WI38 (cell line): ENCODE measurements around the gene C2CD4C.

Experiments used
- H3K4me3 ChIP-seq: 2 replicates; pipeline ENCODE4 v1.5.1; 2011; ENCODE audit warnings: low read depth, mild to moderate bottlenecking, control low read depth, low read length
- TF ChIP-seq, protein P1 (sequence below): IDR thresholded peaks from 2 replicates; pipeline ENCODE4 v1.5.1; 2012; ENCODE audit warnings: low read depth, mild to moderate bottlenecking, control low read depth, low read length

Gene C2CD4C

DNA sequence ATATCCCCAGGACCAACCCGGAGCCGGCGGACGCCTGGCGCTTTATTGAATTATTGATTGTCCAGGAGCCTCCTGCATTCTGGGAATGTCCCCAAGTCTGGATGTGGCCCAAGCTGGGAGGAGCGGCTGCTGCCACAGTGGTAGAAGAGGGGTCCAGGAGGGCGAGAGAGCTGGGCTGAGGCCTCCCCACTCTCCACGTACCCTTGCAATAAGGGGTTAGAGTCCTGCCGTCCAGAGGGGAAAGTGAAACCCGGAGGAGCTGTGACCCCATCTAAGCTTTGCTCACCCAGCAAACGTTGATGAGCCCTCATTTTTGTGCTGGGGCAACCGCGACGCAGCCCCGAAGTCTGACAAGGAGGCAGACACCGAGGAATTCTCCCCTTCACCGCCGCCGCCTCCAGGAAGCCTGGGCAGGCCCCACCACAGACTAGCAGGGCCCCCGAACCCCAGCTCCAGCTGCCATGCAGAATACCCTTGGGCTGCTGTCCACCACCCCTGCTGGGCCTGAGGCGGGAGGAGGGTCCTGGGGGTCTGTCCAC, 1.4 kb upstream of the C2CD4C start:
- TF ChIP-seq, protein P1, sequence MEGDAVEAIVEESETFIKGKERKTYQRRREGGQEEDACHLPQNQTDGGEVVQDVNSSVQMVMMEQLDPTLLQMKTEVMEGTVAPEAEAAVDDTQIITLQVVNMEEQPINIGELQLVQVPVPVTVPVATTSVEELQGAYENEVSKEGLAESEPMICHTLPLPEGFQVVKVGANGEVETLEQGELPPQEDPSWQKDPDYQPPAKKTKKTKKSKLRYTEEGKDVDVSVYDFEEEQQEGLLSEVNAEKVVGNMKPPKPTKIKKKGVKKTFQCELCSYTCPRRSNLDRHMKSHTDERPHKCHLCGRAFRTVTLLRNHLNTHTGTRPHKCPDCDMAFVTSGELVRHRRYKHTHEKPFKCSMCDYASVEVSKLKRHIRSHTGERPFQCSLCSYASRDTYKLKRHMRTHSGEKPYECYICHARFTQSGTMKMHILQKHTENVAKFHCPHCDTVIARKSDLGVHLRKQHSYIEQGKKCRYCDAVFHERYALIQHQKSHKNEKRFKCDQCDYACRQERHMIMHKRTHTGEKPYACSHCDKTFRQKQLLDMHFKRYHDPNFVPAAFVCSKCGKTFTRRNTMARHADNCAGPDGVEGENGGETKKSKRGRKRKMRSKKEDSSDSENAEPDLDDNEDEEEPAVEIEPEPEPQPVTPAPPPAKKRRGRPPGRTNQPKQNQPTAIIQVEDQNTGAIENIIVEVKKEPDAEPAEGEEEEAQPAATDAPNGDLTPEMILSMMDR, result no peak
- H3K4me3 ChIP-seq, result no peak overlapping the region

DNA sequence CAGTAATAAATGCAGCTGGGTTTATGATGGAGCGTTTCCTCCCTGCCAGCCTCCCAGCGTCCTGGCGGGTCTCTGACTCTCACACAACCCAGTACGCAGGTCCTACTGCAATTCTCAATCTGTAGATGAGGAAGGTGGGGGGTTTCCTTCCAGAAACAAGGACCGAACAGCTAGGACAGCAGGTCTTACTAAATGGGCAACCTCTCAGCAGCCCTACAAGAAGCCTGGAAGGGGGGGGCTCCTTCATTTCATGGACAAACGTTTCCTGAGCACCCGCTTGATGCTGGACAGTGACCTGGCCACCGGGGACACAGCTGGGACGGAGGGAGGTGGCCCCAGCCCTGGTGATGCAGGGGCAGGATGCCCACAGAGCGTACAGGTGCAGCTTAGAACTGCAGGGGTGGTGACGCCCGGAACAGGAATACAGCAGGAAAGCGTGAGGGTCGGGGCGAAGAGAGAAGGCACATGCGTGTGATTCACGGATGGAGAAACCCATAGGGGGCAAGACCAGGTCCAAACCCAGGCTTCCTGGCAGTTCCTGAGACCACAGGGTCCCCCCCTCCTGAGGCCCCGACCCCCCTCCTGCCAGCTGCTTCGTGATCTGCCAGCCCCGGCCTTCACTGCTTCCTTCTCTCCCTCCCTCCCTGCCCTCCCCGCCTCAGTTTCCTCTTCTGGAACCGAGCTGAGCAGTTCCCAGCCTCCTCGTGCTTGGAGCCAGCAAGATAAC, 732 bp upstream of the C2CD4C start:
- TF ChIP-seq, protein P1, result no peak
- no peak overlapping the region for H3K4me3 ChIP-seq

DNA sequence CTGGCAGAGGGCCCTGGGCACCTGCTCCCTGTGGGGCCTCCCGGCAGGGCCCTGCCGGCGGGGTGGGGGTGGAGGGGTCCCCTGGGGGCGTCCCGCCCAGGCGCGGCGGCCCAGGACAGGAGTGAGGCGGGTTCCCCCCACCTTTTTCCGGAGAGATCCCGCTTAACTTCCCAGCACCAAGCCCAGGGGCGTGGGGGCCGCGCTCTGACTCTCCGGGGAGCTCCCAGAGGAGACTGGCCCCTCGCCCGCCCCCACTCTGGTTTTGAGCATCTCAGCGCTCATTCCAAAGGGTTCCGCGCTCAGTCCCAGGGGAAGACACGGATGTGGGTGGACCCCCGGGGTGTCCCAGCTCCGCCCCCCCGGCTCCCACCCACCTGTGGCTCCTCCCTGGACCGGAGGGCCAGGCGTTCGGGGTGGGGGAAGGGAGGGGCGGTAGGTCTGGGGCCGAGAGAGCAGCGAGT, 476 bp downstream of the C2CD4C start:
- H3K4me3 ChIP-seq, result no peak overlapping the region
- TF ChIP-seq, protein P1, result no peak

DNA sequence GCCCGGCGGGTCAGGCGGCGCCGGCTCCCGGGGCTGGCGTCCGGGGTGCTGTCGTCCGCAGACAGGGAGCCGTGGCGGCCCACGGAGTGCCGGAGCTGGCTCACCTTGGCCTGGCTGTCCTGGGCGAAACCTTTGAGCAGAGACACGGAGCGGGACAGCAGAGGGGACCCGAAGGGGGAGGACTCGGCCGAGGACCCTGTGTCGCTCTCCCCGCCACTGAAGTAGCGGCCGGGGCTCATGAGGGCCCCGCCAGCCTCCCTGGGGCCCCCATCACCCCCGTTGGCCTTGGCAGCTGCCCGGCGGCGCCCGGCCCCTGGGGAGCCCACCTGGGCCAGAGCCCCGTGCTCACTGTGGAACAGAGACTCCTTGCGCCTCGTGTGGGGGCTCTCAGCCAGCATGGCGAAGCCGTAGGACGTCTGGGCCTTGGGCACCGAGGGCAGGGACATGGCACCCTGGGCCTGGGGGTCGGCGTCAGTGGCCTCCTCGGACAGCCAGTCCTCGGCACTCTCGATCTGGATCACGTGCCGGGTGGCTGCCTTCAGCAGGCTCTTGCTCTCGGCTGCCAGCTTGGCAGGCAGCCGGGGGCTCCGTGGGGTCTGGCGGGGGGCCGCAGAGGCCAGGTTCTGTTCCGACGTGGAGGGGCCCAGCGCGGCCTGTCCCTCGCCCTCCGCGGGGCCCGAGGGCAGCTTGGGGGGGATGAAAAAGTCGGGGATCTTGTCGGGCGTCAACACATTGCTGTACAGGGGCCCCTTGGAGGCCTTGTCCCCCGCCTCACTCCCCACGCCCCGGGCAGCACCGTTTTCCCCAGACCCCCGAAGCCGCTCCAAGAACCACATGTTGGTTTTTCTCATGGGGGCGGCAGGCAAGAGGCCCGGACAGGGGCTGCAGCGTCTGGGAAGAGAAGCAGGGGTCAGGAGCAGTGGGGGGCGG, 1.2 kb downstream of the C2CD4C start:
- no peak overlapping the region for H3K4me3 ChIP-seq
- TF ChIP-seq, protein P1, result no peak

DNA sequence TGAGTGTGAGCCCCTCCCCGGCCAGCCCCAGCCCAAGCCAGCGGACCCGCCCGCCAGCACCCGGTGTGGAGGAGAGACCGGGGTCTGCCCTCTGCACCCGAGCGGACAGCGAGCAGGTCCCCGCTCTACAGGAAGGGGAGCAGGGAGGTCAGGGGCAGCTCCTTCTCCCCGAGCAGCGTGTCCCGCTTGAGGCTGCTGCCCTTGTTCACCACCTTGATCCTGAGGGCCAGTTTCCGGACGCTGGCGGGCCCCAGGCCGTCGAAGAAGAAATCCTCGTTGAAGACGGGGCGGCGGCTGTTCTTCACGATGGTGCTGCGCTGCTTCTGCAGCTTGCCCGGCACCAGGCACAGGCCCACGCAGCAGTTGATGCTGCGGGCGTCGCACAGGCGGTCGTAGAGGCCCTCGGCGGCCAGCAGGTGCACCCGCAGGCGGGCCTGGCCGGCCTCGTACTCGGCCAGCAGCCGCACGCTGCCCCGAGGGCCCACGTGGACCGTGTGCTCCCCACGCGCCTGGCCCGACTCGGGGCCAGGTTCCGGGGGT, 1.9 kb downstream of the C2CD4C start:
- H3K4me3 ChIP-seq, result no peak overlapping the region

DNA sequence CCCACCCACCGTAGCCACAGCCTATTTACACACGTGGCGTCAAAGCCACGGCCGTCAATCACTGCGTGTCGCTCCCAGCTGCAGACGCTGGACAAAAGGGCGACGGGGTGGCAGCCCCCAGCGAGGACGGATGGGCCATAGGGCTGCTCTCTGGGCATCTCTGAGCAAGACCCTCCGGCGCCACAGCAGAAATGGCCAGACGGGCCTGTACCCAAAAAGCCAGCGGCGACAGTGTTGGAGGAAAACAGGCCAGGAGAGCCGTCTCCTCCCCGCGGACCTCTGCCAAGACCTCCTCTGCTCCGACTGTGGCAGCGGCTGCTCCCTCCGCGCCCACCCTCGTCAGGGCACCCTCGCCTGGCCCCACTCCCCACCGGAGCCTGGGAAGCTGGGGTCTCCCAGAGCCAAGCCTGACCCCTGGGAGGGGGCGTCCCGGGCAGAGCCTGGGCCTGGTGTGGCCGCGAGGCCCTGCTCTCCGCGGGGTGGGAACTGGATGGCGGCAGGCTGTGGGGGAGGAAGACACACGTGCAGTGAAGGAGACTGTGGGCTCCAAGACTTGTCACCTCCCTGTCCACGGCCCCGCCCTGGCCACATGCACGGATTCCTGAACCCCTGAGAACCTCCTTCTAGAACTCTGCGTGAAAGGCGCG, 2.7 kb downstream of the C2CD4C start:
- H3K4me3 ChIP-seq, result no peak overlapping the region
- TF ChIP-seq, protein P1, result no peak

More for the DNA sequence above, 1.9 kb downstream of the C2CD4C start:
- TF ChIP-seq, protein P1, result no peak
